ENCODE data around the gene MOCS3. TPM values are rescaled to one million over a fixed set of nuclear protein-coding genes. Genes with fewer than 3 reads are reported as not detected.

Gene MOCS3
- polyA plus RNA-seq, 1 donor from 2014 or later, result 5.5 TPM

GRCh38 chr20:51001430-51002265 is 43.0 kb downstream of the MOCS3 start:
- no peak for TF ChIP-seq MXI1 (conservative IDR thresholded peaks at IDR 0.05; ENCODE audit: poor library complexity, severe bottlenecking)
- no peak for TF ChIP-seq POLR2AphosphoS5 (IDR thresholded peaks at IDR 0.05)
- TF ChIP-seq TAF1 (IDR thresholded peaks at IDR 0.05; ENCODE audit: low read depth), result no peak
- no peak for TF ChIP-seq SMC3 (conservative IDR thresholded peaks at IDR 0.05; ENCODE audit: poor library complexity)
- H3K9ac ChIP-seq (ENCODE audit: low read length), result no peak overlapping the region
- H3K27me3 ChIP-seq (ENCODE audit: insufficient read depth, low read depth, low read length), result no peaks in the 10 kb centered on the region
- no peaks in the 10 kb centered on the region for H3F3A ChIP-seq (ENCODE audit: insufficient read depth, low read length, poor library complexity, severe bottlenecking)
- no peak overlapping the region for H3K4me3 ChIP-seq (ENCODE audit: low read length)
- no peaks in the 10 kb centered on the region for H3K36me3 ChIP-seq (ENCODE audit: insufficient read depth, low read length)
- no peaks in the 10 kb centered on the region for H4K20me1 ChIP-seq (ENCODE audit: insufficient read depth)
- no peak overlapping the region for H2AFZ ChIP-seq (ENCODE audit: low read depth, low read length)
- no peaks in the 10 kb centered on the region for H3K9me2 ChIP-seq (ENCODE audit: insufficient read depth, low read length)
- no peak overlapping the region for H3K4me2 ChIP-seq (ENCODE audit: low read length)
- no peaks in the 10 kb centered on the region for H3K79me2 ChIP-seq (replicated peaks; ENCODE audit: insufficient read depth, low read length)
- H3K27ac ChIP-seq (ENCODE audit: low read length), result no peak overlapping the region
- no peaks in the 10 kb centered on the region for H3K9me3 ChIP-seq (ENCODE audit: low read length)

GRCh38 chr20:51002633-51003032 is 44.0 kb downstream of the MOCS3 start:
- Histone ChIP-seq H4K20me1 (ENCODE audit: insufficient read depth) (no peaks in the 10 kb centered on the region), H3K79me2 (replicated peaks; ENCODE audit: insufficient read depth, low read length) (no peaks in the 10 kb centered on the region), H3K36me3 (ENCODE audit: insufficient read depth, low read length) (no peaks in the 10 kb centered on the region), H2AFZ (ENCODE audit: low read depth, low read length) (no peak overlapping the region), H3K4me3 (ENCODE audit: low read length) (no peak overlapping the region), H3F3A (ENCODE audit: insufficient read depth, low read length, poor library complexity, severe bottlenecking) (no peaks in the 10 kb centered on the region), H3K27ac (ENCODE audit: low read length) (no peak overlapping the region), H3K27me3 (ENCODE audit: insufficient read depth, low read depth, low read length) (no peaks in the 10 kb centered on the region), H3K9ac (ENCODE audit: low read length) (no peak overlapping the region), H3K9me3 (ENCODE audit: low read length) (no peaks in the 10 kb centered on the region), H3K4me2 (ENCODE audit: low read length) (no peak overlapping the region), H3K9me2 (ENCODE audit: insufficient read depth, low read length) (no peaks in the 10 kb centered on the region)
- TF ChIP-seq EZH2 (IDR thresholded peaks at IDR 0.05; ENCODE audit: borderline replicate concordance, insufficient read depth, low read length, poor library complexity, severe bottlenecking) (no peak), TAF1 (IDR thresholded peaks at IDR 0.05; ENCODE audit: low read depth) (no peak), REST (IDR thresholded peaks at IDR 0.05; ENCODE audit: borderline replicate concordance) (no peak), POLR2AphosphoS5 (IDR thresholded peaks at IDR 0.05) (no peak), EP300 (conservative IDR thresholded peaks at IDR 0.05; ENCODE audit: poor library complexity, severe bottlenecking) (no peak), RAD21 (conservative IDR thresholded peaks at IDR 0.05) (no peak)
- TF ChIP-seq, protein P1, sequence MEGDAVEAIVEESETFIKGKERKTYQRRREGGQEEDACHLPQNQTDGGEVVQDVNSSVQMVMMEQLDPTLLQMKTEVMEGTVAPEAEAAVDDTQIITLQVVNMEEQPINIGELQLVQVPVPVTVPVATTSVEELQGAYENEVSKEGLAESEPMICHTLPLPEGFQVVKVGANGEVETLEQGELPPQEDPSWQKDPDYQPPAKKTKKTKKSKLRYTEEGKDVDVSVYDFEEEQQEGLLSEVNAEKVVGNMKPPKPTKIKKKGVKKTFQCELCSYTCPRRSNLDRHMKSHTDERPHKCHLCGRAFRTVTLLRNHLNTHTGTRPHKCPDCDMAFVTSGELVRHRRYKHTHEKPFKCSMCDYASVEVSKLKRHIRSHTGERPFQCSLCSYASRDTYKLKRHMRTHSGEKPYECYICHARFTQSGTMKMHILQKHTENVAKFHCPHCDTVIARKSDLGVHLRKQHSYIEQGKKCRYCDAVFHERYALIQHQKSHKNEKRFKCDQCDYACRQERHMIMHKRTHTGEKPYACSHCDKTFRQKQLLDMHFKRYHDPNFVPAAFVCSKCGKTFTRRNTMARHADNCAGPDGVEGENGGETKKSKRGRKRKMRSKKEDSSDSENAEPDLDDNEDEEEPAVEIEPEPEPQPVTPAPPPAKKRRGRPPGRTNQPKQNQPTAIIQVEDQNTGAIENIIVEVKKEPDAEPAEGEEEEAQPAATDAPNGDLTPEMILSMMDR (IDR thresholded peaks at IDR 0.05; ENCODE audit: poor library complexity, severe bottlenecking), result no peak
